Parathyroid adenoma (tissue), 2 donors: ENCODE measurements around the gene SIAE.

ENCODE experiments used
- H2AFZ ChIP-seq: fragments of 300-600 bp; sonication (generic); one replicate; pipeline ENCODE4 v1.7.0; 2017; ENCODE audit warnings: antibody characterized with exemption, mild to moderate bottlenecking
- H3K27ac ChIP-seq: fragments of 300-600 bp; sonication (generic); one replicate; pipeline ENCODE4 v1.7.0; 2017
- H3K27me3 ChIP-seq: fragments of 300-600 bp; sonication (generic); one replicate; pipeline ENCODE4 v1.7.0; 2017; ENCODE audit warnings: low read length; ENCODE audit not compliant: control insufficient read depth, insufficient read depth
- H3K36me3 ChIP-seq: fragments of 300-600 bp; sonication (generic); one replicate; pipeline ENCODE4 v1.7.0; 2017; ENCODE audit warnings: low read length; ENCODE audit not compliant: control insufficient read depth, insufficient read depth
- H3K4me1 ChIP-seq: fragments of 300-600 bp; sonication (generic); one replicate; pipeline ENCODE4 v1.7.0; 2017; ENCODE audit warnings: control low read depth
- H3K4me2 ChIP-seq: fragments of 300-600 bp; sonication (generic); one replicate; pipeline ENCODE4 v1.7.0; 2017; ENCODE audit warnings: low read length
- H3K4me3 ChIP-seq: fragments of 300-600 bp; sonication (generic); one replicate; pipeline ENCODE4 v1.7.0; 2017; ENCODE audit warnings: low read depth, low read length
- H3K79me2 ChIP-seq: fragments of 300-600 bp; sonication (generic); one replicate; pipeline ENCODE4 v1.7.0; 2017; ENCODE audit warnings: control low read depth
- H3K9ac ChIP-seq: fragments of 300-600 bp; sonication (generic); one replicate; pipeline ENCODE4 v1.7.0; 2017; ENCODE audit warnings: mild to moderate bottlenecking
- H3K9me3 ChIP-seq: fragments of 300-600 bp; sonication (generic); one replicate; pipeline ENCODE4 v1.7.0; 2017; ENCODE audit warnings: low read length; ENCODE audit not compliant: control insufficient read depth
- CTCF ChIP-seq: fragments of 300-600 bp; sonication (generic); IDR thresholded peaks from one replicate; pipeline ENCODE4 v1.7.0; 2017; ENCODE audit warnings: antibody characterized with exemption, mild to moderate bottlenecking
- donor health status: primary hyperparathyroidism.

SIAE gene

DNA sequence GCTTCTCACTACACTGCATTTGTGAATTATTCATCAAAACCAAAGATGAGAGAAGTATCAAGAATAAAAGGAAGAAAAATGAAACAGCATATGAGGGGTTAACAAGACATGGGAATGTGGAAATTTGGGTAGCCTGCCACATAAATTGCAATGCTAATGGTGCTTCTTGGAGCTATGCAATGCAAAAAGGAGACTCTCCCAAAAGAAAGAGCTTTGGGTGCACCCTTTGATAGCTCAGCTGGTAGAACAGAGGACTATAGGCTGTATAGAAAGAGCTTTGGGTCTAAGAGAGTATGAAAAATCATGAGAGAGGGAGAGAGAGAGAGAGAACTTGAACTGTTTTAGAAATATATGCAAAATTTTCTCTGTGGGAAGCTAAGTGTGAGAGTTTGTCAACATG is 26.5 kb upstream of the SIAE start:
- Histone ChIP-seq H3K36me3 (no peaks in the 10 kb centered on the region), H2AFZ (no peak overlapping the region), H3K9ac (no peak overlapping the region), H3K4me2 (no peak overlapping the region), H3K27ac (no peak overlapping the region), H3K79me2 (no peaks in the 10 kb centered on the region), H3K4me3 (no peak overlapping the region), H3K4me1 (no peaks in the 10 kb centered on the region), H3K9me3 (no peaks in the 10 kb centered on the region), H3K27me3 (no peaks in the 10 kb centered on the region)
- TF ChIP-seq CTCF = no peak

DNA sequence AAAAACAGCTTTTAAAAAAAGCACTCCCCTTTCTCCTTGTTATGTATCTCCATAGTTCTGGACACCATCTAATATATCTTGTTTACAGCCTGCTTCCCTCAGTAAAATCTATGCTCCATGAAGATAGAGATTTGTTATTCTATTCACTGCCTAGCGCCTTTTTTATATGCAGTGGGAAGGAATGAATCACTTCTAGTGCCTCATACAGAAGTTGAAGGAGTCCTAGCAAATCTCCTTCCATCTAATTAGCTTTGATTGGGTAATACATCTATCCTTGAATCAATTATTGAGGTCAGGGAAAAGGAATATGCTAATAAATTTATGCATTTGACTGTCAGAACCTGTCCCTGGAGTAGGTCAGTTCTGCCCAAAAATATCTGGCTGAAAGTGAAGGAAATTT is 26.0 kb upstream of the SIAE start:
- Histone ChIP-seq H3K4me1 (no peaks in the 10 kb centered on the region), H3K79me2 (no peaks in the 10 kb centered on the region), H3K4me3 (no peak overlapping the region), H3K27ac (no peak overlapping the region), H3K36me3 (no peaks in the 10 kb centered on the region), H3K4me2 (no peak overlapping the region), H3K9ac (no peak overlapping the region), H3K27me3 (no peaks in the 10 kb centered on the region), H2AFZ (no peak overlapping the region), H3K9me3 (no peaks in the 10 kb centered on the region)
- no peak for TF ChIP-seq CTCF

GRCh38 chr11:124693142-124693541 is 19.6 kb upstream of the SIAE start:
- Histone ChIP-seq H3K27me3 (no peaks in the 10 kb centered on the region), H3K4me3 (no peak overlapping the region), H3K27ac (no peak overlapping the region), H2AFZ (no peak overlapping the region), H3K79me2 (no peaks in the 10 kb centered on the region), H3K4me1 (no peaks in the 10 kb centered on the region), H3K9me3 (no peaks in the 10 kb centered on the region), H3K9ac (no peak overlapping the region), H3K36me3 (no peaks in the 10 kb centered on the region), H3K4me2 (no peak overlapping the region)
- no peak for TF ChIP-seq CTCF

- H3K4me1 ChIP-seq = no peaks in the 10 kb centered on the region
- H3K4me3 ChIP-seq = no peak overlapping the region
- no peak overlapping the region for H3K9ac ChIP-seq
- TF ChIP-seq CTCF = no peak
- H3K79me2 ChIP-seq = no peaks in the 10 kb centered on the region
- H3K36me3 ChIP-seq = no peaks in the 10 kb centered on the region
- no peaks in the 10 kb centered on the region for H3K27me3 ChIP-seq
- no peak overlapping the region for H3K4me2 ChIP-seq
- no peak overlapping the region for H2AFZ ChIP-seq
- H3K27ac ChIP-seq = no peak overlapping the region
- no peaks in the 10 kb centered on the region for H3K9me3 ChIP-seq
Measured at GRCh38 chr11:124682443-124682842, 8.9 kb upstream of the SIAE start.

DNA sequence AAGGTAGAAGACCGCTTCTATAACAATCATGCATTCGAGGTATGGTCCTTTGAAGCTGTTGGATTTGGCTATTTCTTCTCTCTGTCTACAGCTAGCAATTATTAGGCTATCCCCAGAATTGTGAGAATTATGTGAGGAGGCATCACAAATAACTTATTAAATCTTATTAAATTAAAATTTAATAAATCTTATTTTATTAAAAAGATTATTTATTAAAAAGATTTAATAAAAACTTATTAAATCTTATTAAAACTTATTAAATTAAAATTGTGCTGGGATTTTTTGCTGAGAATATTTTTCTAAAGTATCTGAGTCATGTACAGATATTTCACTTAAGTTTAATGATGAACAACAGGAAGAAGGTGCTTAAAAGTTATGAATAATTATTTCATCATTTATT is 7.9 kb upstream of the SIAE start:
- no peak for TF ChIP-seq CTCF
- Histone ChIP-seq H3K27ac (no peak overlapping the region), H3K36me3 (no peaks in the 10 kb centered on the region), H3K4me3 (no peak overlapping the region), H3K4me1 (no peaks in the 10 kb centered on the region), H2AFZ (no peak overlapping the region), H3K79me2 (no peaks in the 10 kb centered on the region), H3K27me3 (no peaks in the 10 kb centered on the region), H3K9ac (no peak overlapping the region), H3K4me2 (no peak overlapping the region), H3K9me3 (no peaks in the 10 kb centered on the region)
